ENCODE results near the gene CCDC71L. TPM values are rescaled to one million over a fixed set of nuclear protein-coding genes. Genes with fewer than 3 reads are reported as not detected.

The CCDC71L gene
- total and polyA plus RNA-seq, 2 donors (not counting 3 experiments of a cell fraction or from before 2014, with no cell fraction given) = 60.3 to 62.5 TPM

GRCh38 chr7:106620676-106621075 lies 40.3 kb downstream of the CCDC71L start:
- Histone ChIP-seq H3K79me2 (ENCODE audit: control insufficient read depth, insufficient read depth, low read length) (no peaks in the 10 kb centered on the region), H3K9me1 (replicated peaks; ENCODE audit: control insufficient read depth, extremely low read depth, insufficient read depth, low read length) (no peaks in the 10 kb centered on the region), H3K36me3 (ENCODE audit: control insufficient read depth in 2 of 2, extremely low read depth in 1 of 2, insufficient read depth in 2 of 2, low read length in 2 of 2) (no peaks in the 10 kb centered on the region), H3K4me2 (ENCODE audit: insufficient read depth, low read length) (no peak overlapping the region), H2AFZ (ENCODE audit: low read depth, low read length) (no peak overlapping the region), H3K9ac (replicated peaks; ENCODE audit: extremely low read depth, insufficient read depth, low read length) (no peak overlapping the region), H3K4me3 (replicated peaks in 1 of 3; ENCODE audit: insufficient read depth in 1 of 3, low read depth in 1 of 3, low read length in 3 of 3) (no peak overlapping the region), H3K27ac (ENCODE audit: insufficient read depth, low read depth, low read length) (no peak overlapping the region), H3K27me3 (ENCODE audit: control insufficient read depth in 2 of 2, insufficient read depth in 2 of 2, low read length in 2 of 2) (no peaks in the 10 kb centered on the region), H3K4me1 (ENCODE audit: control insufficient read depth, extremely low read depth, insufficient read depth, low read length) (peaks cover 6% of the 10 kb centered on the region), H4K20me1 (replicated peaks; ENCODE audit: control insufficient read depth, extremely low read depth, insufficient read depth, low read length) (no peaks in the 10 kb centered on the region), H3K9me3 (replicated peaks; ENCODE audit: control insufficient read depth, insufficient read depth, low read length) (peaks cover 2% of the 10 kb centered on the region)
- BruUV-seq (replicated peaks) = no TSS peak
- POLR2A ChIA-PET = no interaction called here
- intact Hi-C loops (cut with micrococcal nuclease) (no loop called here), dilution Hi-C loops (cut with MboI; ENCODE audit: extremely low pct_ligation_motif_present, low sequenced_read_pairs) (no loop called here)
- DNase-seq (ENCODE audit: low read depth, low spot score) = no peak
- FAIRE-seq = no peak
- TF ChIP-seq, protein P1, sequence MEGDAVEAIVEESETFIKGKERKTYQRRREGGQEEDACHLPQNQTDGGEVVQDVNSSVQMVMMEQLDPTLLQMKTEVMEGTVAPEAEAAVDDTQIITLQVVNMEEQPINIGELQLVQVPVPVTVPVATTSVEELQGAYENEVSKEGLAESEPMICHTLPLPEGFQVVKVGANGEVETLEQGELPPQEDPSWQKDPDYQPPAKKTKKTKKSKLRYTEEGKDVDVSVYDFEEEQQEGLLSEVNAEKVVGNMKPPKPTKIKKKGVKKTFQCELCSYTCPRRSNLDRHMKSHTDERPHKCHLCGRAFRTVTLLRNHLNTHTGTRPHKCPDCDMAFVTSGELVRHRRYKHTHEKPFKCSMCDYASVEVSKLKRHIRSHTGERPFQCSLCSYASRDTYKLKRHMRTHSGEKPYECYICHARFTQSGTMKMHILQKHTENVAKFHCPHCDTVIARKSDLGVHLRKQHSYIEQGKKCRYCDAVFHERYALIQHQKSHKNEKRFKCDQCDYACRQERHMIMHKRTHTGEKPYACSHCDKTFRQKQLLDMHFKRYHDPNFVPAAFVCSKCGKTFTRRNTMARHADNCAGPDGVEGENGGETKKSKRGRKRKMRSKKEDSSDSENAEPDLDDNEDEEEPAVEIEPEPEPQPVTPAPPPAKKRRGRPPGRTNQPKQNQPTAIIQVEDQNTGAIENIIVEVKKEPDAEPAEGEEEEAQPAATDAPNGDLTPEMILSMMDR (IDR thresholded peaks at IDR 0.05; ENCODE audit: extremely low read depth in 1 of 2, insufficient read depth in 1 of 2, low read depth in 1 of 2, low read length in 2 of 2) = no peak
- TF ChIP-seq POLR2AphosphoS5 (IDR thresholded peaks at IDR 0.05; ENCODE audit: insufficient read depth, low read depth, low read length) (no peak), GATA2 (IDR thresholded peaks at IDR 0.05; ENCODE audit: insufficient read depth, insufficient read length, low read depth, low read length) (no peak), JUN (IDR thresholded peaks at IDR 0.05; ENCODE audit: borderline replicate concordance, insufficient read depth, insufficient read length, low read depth) (no peak), EZH2 (IDR thresholded peaks at IDR 0.05; ENCODE audit: borderline replicate concordance, low read depth, low read length, severe bottlenecking) (no peak), FOS (IDR thresholded peaks at IDR 0.05; ENCODE audit: borderline replicate concordance, insufficient read depth, low read length) (no peak), MAX (IDR thresholded peaks at IDR 0.05; ENCODE audit: insufficient read depth, insufficient read length) (no peak), MYC (IDR thresholded peaks at IDR 0.05; ENCODE audit: low read depth, low read length) (no peak), POLR2A (IDR thresholded peaks at IDR 0.05; ENCODE audit: low read depth, low read length) (no peak)
- CTCF ChIA-PET = no interaction called here
